Measurements from ENCODE around the gene BAX.
"Not testable (repeated sequence)": the region's sequence is repeated elsewhere in the genome, so short reads cannot be mapped to it uniquely, and the experiment has no call there.

BAX gene

DNA sequence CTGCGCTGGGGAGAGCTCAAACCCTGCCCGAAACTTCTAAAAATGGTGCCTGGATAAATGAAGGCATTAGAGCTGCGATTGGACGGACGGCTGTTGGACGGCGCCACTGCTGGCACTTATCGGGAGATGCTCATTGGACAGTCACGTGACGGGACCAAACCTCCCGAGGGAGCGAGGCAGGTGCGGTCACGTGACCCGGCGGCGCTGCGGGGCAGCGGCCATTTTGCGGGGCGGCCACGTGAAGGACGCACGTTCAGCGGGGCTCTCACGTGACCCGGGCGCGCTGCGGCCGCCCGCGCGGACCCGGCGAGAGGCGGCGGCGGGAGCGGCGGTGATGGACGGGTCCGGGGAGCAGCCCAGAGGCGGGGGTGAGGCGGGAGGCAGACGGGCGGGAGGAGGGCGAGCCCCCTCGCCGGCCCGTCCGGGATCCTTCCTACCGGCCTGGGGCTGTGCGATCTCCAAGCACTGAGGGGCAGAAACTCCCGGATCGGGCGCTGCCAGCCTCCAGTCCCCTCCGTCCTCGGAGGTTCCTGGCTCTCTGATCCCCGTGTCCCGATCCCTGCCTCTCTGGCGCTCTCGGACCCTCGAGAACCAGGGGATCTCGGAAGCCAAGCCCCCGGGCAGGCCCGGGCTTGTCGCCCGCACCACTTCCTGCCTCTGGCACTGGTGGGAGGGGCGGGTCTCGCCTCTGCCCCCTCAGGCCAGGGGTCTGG is at the start of gene BAX:
Gene BAX (plus strand): TSS at position 281 of the 713 bp plus-strand sequence. CDS start 54 bp downstream, at position 335.
- DNase-seq (ENCODE audit: low read depth), result peak; percentile 95

DNA sequence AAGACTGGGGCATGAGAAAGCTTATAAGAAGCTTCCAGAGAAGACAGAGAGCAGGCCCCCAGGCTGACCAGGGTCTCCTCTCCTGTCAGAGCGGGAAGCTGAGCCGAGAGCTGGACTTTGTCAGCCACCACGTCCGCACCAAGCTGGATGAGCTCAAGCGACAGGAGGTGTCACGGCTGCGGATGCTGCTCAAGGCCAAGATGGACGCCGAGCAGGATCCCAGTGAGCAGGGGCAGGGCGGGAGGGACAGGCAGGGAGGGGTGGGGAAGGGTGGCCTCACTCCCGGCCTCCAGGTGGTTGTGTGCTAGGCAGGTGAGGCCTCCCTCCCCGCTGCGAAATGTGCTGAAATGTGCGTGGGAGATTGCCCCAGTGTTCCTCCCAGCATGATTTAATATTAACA is 49.0 kb upstream of the BAX start:
- DNase-seq (ENCODE audit: low read depth), result no peak

DNA sequence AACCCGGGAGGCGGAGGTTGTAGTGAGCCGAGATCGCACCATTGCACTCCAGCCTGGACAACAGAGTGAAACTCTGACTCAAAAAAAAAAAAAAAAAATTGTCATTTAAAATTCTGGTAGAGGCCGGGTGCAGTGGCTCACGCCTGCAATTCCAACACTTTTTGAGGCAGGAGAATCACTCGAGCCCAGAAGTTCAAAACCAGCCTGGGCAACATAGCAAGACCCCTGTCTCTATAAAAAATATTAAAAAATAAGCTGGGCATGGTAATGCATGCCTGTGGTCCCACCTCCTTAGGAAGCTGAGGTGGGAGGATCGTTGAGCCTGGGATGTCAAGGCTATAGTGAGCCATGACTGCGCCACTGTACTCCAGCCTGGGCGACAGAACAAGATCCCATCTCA is 48.4 kb upstream of the BAX start:
- no peak for DNase-seq (ENCODE audit: low read depth)

DNA sequence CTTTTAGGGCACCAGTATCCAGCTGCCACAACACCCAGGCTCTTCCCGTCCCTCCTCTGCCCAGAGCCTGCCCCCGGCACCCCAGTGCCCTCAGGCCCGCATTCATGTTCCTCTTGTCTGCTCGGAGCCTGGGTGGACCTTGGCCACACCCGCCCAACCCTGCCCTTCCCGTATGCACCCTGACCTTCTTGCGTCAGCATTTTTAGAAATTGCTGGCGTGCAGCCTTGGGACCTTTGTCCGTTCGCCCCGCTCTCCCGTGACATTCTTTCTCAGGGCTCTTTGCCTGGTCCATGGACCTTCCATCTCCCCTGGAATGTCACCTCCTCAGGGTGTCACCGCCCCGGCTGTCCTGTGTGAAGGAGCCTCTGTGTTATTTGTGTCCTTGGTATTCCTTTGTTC is 47.0 kb upstream of the BAX start:
- DNase-seq (ENCODE audit: low read depth), result no peak

DNA sequence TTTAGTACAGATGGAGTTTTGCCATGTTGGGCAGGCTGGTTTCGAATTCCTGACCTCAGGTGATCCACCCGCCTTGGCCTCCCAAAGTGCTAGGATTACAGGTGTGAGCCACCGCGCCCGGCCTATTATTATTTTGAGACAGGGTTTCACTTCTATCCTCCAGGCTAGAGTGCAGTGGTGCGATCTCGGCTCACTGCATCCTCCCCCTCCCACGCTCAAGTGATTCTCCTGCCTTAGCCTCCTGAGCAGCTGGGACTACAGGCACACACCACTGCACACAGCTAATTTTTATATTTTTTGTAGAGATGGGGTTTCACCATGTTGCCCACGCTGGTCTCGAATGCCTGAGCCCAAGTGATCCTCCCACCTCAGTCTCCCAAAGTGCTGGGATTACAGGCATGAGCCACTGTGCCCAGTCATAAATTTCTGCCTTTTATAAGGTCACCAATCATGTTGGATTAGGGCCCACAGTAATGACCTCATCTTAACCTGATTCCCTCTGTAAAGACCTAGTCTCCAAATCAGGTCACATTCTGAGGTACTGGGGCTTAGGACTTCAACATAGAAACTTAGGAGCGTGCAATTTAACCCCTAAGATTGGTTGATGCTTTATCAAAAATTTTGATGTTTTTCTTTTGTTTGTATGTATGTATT is 45.1 kb upstream of the BAX start:
- DNase-seq (ENCODE audit: low read depth), result not testable (repeated sequence)

DNA sequence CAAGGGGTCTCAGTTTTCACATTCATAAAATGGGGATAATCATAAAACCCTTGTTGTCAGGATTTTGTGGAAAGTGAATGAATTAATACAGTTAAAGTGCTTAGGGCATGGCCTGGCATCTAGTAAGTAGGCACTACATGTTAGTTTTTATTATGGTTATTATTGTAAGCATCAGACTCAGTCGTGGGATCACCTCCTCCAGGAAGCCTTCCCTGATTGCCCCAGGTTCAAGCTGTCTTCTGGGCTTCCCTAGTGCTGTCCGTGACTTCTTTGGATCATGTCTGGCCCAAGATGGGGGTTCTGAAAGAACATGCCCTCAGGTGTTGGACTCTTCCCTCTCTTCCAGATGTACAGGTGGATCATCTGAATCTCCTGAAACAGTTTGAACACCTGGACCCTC is 43.9 kb upstream of the BAX start:
- no peak for DNase-seq (ENCODE audit: low read depth)

DNA sequence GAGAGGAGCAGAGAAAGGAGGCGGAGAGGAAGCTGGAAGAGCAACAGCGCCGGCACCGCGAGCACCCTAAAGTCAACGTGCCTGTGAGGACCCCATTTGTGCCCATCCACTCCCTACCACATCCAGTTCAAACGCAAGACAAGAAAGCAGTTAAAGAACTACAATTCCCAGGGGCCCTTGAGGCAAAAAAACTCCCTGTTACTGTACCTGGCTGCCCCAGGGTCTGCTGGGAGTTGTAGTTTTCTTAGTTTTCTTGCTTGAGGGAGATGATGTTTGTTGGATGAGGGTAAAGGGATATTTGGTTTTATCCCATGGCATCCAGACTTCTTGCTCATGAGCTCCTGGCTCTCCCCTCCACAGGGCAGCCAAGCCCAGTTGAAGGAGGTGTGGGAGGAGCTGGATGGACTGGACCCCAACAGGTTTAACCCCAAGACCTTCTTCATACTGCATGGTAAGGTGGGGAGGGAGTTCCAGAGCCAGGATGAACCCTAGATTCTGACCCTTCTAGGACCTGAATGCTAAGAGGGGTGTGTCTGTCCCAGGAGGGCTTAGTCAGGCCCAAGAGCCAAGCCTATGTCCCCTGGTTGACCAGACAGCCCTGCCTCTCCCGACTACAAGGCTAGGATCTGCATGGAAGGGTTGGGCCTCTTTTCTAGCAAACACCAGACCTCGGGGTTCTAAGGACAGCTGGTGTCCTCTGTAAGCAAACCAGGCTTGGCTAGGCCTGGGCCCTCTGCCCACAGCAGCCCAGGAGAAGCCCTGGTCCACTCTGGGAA is 41.4 kb upstream of the BAX start:
- DNase-seq (ENCODE audit: low read depth), result no peak

DNA sequence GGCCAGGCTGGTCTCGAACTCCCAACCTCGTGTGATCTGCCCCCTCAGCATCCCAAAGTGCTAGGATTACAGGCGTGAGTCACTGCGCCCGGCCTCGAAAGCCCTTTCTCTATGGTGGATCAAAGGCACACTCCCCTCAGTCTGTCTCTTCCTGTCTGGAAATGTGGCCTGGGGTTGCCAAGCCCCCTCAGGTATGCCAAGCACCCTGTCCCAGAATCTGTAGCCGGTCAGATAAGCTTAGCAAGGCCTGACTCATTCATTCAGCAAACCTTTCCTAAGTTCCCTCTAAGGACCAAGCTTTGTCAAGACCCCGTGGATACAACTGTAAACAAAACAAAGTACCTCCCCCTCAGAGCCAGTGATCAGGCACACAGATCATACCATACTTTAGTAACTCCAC is 40.5 kb upstream of the BAX start:
- DNase-seq (ENCODE audit: low read depth), result no peak

DNA sequence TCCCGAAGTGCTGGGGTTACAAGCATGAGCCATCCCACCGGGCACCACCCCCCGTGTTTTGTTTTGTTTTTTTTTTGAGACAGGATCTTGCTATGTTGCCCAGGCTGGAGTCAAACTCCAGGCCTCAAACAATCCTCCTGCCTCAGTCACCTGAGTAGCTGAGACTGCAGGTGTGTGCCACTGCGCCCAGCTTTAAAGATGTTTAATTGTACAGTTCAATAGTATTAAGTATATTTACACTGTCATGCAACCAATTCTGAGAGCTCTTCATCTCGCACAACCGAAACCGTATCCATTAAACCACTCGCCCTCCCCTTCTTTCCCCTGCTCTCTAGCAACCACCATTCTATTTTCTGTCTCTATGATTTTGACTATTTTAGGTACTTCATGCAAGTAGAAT is 38.9 kb upstream of the BAX start:
- DNase-seq (ENCODE audit: low read depth), result no peak

DNA sequence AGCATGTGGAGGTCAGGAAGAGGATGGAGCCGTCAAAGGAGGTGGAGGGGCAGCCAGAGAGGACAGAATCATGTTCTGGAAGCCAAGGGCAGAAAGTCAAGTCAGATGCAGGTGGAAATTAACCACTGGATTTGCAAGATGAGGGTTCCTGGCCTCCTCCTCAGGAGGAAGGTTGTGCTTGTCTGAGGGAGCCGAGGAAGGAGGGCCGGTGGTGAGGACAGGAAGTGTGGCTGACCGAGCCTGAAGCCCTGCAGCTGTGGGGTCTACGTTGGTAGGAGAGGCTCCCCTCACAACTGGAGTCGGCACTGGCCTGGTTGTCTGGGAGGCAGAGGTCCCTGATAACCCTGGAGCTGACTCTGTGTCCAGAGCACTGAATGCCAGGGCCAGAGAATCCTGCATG is 36.6 kb upstream of the BAX start:
- no peak for DNase-seq (ENCODE audit: low read depth)

DNA sequence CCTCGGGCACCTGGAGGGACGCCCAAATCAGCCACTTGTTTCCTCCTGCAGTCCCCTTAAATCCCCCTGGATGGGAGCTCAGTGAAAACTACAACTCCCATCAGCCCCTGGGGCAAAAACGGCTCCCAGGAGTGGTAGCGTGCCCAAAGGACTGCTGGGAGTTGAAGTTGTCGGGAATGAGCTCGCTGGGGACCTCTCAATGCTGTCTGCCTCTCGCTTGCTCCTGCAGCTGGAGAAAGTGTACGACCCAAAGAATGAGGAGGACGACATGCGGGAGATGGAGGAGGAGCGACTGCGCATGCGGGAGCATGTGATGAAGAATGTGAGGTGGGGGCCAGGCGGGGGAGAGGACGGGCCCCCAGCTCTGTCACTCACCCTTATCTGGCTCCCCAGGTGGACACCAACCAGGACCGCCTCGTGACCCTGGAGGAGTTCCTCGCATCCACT is 35.9 kb upstream of the BAX start:
- no peak for DNase-seq (ENCODE audit: low read depth)

DNA sequence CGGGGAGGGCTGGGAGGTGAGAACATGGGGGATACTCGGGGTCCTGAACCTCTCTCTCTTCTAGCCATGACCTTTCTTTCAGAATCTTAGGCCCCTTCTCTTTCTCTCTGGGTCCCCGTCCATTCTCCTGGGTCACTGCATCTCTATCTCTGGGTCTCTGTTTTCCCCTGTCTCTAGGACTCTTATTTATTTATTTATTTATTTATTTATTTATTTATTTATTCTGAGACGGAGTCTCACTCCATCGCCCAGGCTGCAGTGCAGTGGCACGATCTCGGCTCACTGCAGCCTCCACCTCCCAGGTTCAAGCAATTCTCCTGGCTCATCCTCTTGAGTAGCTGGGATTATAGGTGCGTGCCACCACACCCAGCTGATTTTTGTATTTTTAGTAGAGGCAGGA is 35.4 kb upstream of the BAX start:
- DNase-seq (ENCODE audit: low read depth), result not testable (repeated sequence)

DNA sequence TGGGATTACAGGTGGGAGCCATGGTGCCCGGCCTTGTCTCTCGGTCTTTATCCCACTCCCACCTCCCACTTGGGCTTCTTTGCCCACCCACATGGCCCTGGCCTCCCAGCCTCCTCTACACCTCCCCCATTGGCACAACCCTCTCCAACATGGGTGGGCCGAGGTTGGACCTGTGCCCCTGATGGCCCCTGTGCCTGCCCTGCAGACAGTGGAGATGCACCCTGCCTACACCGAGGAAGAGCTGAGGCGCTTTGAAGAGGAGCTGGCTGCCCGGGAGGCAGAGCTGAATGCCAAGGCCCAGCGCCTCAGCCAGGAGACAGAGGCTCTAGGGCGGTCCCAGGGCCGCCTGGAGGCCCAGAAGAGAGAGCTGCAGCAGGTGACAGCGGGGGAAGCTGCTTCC is 33.7 kb upstream of the BAX start:
- DNase-seq (ENCODE audit: low read depth), result no peak

DNA sequence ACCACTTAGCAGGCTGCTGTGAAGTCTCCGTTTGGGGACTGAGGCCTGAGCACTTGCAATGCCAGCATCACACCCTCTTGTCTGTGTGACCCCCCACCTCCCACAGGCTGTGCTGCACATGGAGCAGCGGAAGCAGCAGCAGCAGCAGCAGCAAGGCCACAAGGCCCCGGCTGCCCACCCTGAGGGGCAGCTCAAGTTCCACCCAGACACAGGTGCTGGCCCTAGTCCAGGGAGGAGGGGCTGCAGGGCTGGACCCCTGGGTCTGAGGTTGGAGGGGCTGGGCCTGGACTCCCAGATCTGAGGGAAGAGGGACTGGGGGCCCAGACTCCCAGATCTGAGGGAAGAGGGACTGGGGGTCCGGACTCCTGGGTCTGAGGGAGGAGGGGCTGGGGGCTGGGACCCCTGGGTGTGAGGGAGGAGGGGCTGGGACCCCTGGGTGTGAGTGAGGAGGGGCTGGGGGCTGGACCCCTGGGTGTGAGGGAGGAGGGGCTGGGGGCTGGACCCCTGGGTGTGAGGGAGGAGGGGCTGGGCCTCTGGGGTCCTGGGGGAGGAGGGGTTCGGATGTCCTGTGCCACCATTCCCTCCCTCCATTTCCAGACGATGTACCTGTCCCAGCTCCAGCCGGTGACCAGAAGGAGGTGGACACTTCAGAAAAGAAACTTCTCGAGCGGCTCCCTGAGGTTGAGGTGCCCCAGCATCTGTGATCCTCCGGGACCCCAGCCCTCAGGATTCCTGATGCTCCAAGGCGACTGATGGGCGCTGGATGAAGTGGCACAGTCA is 32.8 kb upstream of the BAX start:
- no peak for DNase-seq (ENCODE audit: low read depth)

DNA sequence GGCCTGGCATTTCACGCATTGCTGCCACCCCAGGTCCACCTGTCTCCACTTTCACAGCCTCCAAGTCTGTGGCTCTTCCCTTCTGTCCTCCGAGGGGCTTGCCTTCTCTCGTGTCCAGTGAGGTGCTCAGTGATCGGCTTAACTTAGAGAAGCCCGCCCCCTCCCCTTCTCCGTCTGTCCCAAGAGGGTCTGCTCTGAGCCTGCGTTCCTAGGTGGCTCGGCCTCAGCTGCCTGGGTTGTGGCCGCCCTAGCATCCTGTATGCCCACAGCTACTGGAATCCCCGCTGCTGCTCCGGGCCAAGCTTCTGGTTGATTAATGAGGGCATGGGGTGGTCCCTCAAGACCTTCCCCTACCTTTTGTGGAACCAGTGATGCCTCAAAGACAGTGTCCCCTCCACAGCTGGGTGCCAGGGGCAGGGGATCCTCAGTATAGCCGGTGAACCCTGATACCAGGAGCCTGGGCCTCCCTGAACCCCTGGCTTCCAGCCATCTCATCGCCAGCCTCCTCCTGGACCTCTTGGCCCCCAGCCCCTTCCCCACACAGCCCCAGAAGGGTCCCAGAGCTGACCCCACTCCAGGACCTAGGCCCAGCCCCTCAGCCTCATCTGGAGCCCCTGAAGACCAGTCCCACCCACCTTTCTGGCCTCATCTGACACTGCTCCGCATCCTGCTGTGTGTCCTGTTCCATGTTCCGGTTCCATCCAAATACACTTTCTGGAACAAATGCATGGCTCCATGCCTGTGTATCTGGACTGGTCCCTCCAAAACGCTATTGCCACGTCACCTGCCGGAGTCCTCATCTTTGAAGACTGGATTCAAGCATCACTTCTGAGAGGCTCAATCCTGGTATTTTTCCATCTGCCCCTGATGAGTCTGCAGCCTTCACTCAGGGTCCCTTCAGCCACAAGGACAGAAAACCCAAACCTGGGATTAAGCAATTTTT is 31.9 kb upstream of the BAX start:
- DNase-seq (ENCODE audit: low read depth), result no peak

DNA sequence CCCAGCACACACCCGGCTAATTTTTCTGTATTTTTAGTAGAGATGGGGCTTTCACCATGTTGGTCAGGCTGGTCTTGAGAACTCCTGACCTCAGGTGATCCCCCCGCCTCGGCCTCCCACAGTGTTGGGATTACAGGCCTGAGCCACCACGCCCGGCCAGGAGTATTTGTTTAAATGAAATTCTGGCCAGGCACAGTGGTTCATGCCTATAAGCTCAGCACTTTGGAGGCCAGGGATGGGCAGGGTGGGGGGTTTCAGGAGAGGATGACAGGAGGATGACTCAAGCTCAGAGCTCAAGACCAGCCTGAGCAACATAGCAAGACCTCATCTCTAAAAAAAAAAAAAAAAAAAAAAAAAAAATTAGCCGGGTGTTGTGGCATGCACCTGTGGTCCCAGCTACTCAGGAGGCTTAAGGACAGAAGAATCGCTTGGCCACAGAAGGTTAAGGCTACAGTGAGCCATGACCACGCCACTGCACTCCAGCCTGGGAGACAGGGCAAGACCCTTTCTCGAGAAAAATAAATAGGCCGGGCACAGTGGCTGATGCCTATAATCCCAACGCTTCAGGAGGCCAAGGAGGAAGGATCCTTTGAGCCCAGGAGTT is 29.3 kb upstream of the BAX start:
- DNase-seq (ENCODE audit: low read depth), result no peak

DNA sequence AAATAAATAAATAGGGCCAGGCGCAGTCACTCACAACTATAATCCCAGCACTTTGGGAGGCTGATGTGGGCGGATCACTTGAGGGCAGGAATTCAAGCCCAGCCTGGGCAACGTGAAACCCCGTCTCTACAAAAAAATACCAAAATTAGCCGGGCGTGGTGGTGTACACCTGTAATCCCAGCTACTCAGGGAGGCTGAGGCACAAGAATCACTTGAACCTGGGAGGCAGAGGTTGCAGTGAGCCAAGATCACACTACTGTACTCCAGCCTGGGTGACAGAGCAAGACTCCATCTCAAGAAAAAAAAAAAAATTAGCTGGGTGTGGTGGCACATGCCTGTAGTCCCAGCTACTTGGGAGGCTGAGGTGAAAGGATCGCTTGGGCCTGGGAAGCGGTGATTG is 28.8 kb upstream of the BAX start:
- not testable (repeated sequence) for DNase-seq (ENCODE audit: low read depth)

DNA sequence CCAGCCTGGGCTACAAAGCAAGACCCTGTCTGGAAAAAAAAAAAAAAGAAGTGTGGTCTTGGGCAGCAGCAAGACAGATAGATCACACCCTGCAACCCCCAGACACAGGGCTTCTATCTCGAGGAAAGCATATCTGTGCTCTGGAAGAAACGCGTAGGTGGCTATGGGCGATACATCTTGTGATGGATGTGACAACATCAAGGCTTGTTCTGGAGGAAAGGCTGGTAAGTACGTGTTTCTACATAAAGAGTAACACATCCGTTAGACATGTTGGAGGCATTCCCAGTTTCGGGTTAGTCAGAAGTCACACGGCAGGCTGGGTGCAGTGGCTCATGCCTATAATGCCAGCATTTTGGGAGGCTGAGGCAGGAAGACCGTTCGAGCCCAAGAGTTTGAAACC is 27.8 kb upstream of the BAX start:
- DNase-seq (ENCODE audit: low read depth), result peak; percentile 11

DNA sequence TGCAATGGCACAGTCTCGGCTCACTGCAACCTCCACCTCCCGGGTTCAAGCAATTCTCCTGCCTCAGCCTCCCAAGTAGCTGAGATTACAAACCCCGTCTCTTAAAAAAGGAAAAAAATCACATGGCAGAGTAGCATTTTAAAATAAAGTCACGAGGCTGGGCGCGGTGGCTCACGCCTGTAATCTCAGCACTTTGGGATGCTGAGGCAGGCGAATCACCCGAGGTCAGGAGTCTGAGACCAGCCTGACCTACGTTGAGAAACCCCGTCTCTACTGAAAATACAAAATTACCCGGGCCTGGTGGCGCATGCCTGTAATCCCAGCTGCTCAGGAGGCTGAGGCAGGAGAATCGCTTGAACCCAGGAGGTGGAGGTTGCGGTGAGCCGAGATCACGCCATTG is 27.0 kb upstream of the BAX start:
- not testable (repeated sequence) for DNase-seq (ENCODE audit: low read depth)

DNA sequence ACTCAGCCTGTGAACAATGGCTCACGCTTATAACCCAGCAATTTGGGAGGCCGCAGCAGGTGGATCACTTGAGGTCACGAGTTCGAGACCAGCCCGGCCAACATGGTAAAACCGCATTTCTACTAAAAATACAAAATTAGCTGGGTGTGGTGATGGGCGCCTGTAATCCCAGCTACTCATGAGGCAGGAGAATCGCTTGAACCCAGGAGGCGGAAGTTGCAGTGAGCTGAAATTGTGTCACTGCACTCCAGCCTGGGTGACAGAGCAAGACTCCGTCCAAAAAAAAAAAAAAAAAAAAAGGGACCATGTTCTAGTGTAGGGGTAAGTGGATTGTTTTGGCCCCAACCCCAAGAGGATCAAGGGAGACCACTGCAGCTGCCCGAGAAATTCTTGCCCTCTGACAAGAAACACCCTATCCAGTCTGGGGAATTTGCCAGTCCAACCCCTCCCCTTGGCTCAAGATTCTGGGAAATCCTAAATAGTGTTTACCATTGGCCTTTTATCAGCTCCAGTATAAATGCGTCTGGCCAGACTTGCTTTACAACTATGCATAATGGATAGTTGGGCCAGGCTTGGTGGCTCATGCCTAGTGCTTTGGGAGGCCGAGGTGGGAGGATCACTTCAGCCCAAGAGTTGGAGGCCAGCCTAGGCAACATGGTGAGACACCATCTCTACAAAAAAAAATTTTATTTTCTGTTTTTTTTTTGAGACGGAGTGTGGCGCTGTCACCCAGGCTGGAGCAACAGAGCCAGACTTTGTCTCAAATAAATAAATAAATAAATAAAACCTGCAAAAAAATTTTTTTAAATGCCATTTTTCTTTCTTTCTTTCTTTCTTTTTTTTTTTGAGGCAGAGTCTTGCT is 26.3 kb upstream of the BAX start:
- no peak for DNase-seq (ENCODE audit: low read depth)
